NT2/D1 (cell line): ENCODE measurements around the gene ITGB6.
"Not testable (repeated sequence)": the region's sequence is repeated elsewhere in the genome, so short reads cannot be mapped to it uniquely, and the experiment has no call there.

ENCODE experiments used
- YY1 ChIP-seq: IDR thresholded peaks from 2 replicates; pipeline ENCODE4 v1.6.1; 2011; ENCODE audit not compliant: insufficient read length, insufficient read depth
- ZNF274 ChIP-seq: IDR thresholded peaks from 2 replicates; pipeline ENCODE4 v1.6.1; 2011; ENCODE audit warnings: mild to moderate bottlenecking, low read depth, low read length

DNA sequence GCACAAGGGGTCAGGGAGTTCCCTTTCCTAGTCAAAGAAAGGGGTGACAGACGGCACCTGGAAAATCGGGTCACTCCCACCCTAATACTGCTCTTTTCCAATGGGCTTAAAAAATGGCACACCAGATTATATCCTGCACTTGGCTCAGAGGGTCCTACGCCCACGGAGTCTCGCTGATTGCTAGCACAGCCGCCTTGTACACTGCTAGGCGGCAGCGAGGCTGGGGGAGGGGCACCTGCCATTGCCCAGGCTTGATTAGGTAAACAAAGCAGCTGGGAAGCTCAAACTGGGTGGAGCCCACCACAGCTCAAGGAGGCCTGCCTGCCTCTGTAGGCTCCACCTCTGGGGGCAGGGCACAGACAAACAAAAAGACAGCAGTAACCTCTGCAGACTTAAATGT lies 85.4 kb downstream of the ITGB6 start:
- TF ChIP-seq YY1, ZNF274: not testable (repeated sequence)
